HEK293 (cell line): Measurements from ENCODE around the gene HOXD12.

ENCODE experiments used
- CTCF ChIA-PET: fragments of 350-600 bp; formaldehyde crosslinking; extraction: SDS; loops from one replicate; lab custom pipeline; 2021; ENCODE audit warnings: antibody characterized with exemption; lab: Yijun Ruan, JAX
- POLR2A ChIA-PET: fragments of 300-600 bp; formaldehyde crosslinking; extraction: SDS; loops from one replicate; lab custom pipeline; 2020; ENCODE audit warnings: antibody characterized with exemption, inconsistent platforms; lab: Yijun Ruan, JAX
- H3K27ac ChIP-seq: fragments of 200-500 bp; sonication (Bioruptor generic); 2 replicates; pipeline ENCODE4 v1.5.1; 2014; ENCODE audit warnings: low read depth, low read length, control low read depth, inconsistent platforms; ENCODE audit errors: extremely low read depth
- H3K36me3 ChIP-seq, 2 experiments: fragments of 200-500 bp in 1 of 2; sonication (Bioruptor generic) in 1 of 2; 1 replicate in 1 of 2; 2 replicates in 1 of 2; pipeline ENCODE4 v1.5.1; 2014 to 2017; ENCODE audit warnings: inconsistent platforms in 2 of 2, low read length in 2 of 2; ENCODE audit not compliant: control insufficient read depth in 2 of 2, insufficient read depth in 1 of 2
- H3K4me1 ChIP-seq: fragments of 200-500 bp; sonication (Bioruptor generic); 2 replicates; pipeline ENCODE4 v1.5.1; 2014; ENCODE audit warnings: mild to moderate bottlenecking, low read length, inconsistent platforms; ENCODE audit not compliant: control insufficient read depth, insufficient read depth
- H3K4me3 ChIP-seq: 2 replicates; pipeline ENCODE4 v1.5.1; 2011; ENCODE audit warnings: low read depth, mild to moderate bottlenecking, control low read depth, low read length, moderate library complexity
- H3K9me3 ChIP-seq: fragments of 200-500 bp; sonication (Bioruptor generic); 2 replicates; pipeline ENCODE4 v1.5.1; 2014; ENCODE audit warnings: low read depth, low read length, inconsistent platforms; ENCODE audit not compliant: control insufficient read depth, insufficient read depth
- BCL11B ChIP-seq: fragments of 450-650 bp; formaldehyde crosslinking; IDR thresholded peaks from 2 replicates; pipeline ENCODE4 v1.5.1; 2016; ENCODE audit warnings: low read depth, missing biosample characterization, missing genetic modification characterization
- HOXA7 ChIP-seq: sonication (generic); formaldehyde crosslinking; IDR thresholded peaks from 2 replicates; pipeline ENCODE4 v1.8.1; 2022; ENCODE audit warnings: missing genetic modification reagents, borderline replicate concordance
- IKZF3 ChIP-seq: fragments of 450-650 bp; IDR thresholded peaks from 2 replicates; pipeline ENCODE4 v1.5.0; 2018; ENCODE audit warnings: missing biosample characterization, mild to moderate bottlenecking, missing genetic modification characterization, moderate library complexity
- KLF8 ChIP-seq: fragments of 450-650 bp; formaldehyde crosslinking; IDR thresholded peaks from 2 replicates; pipeline ENCODE4 v1.5.1; 2016; ENCODE audit warnings: missing biosample characterization, missing genetic modification characterization
- OSR2 ChIP-seq: fragments of 450-650 bp; formaldehyde crosslinking; IDR thresholded peaks from 2 replicates; pipeline ENCODE4 v1.5.1; 2016; ENCODE audit warnings: missing biosample characterization, missing genetic modification characterization
- TCF7L2 ChIP-seq: IDR thresholded peaks from 2 replicates; pipeline ENCODE4 v1.6.1; 2011; ENCODE audit warnings: low read depth, mild to moderate bottlenecking, inconsistent platforms, low read length, moderate library complexity, borderline replicate concordance
- ZBTB1 ChIP-seq: fragments of 450-650 bp; formaldehyde crosslinking; IDR thresholded peaks from 2 replicates; pipeline ENCODE4 v1.5.1; 2016; ENCODE audit warnings: missing biosample characterization, missing genetic modification characterization
- ZNF202 ChIP-seq: fragments of 450-650 bp; formaldehyde crosslinking; IDR thresholded peaks from 2 replicates; pipeline ENCODE4 v1.5.1; 2016; ENCODE audit warnings: missing biosample characterization, missing genetic modification characterization, borderline replicate concordance
- ZNF24 ChIP-seq: fragments of 450-650 bp; formaldehyde crosslinking; IDR thresholded peaks from 2 replicates; pipeline ENCODE4 v1.5.1; 2016; ENCODE audit warnings: missing biosample characterization, missing genetic modification characterization
- ZNF335 ChIP-seq: fragments of 450-650 bp; formaldehyde crosslinking; conservative IDR thresholded peaks from 2 replicates; pipeline ENCODE4 v1.5.1; 2016; ENCODE audit warnings: missing biosample characterization, missing genetic modification characterization
- ZNF341 ChIP-seq: fragments of 450-650 bp; formaldehyde crosslinking; IDR thresholded peaks from 2 replicates; pipeline ENCODE4; 2016; ENCODE audit warnings: low read depth, missing biosample characterization, missing genetic modification characterization
- ZNF366 ChIP-seq: fragments of 450-650 bp; formaldehyde crosslinking; conservative IDR thresholded peaks from 2 replicates; pipeline ENCODE4 v1.5.1; 2016; ENCODE audit warnings: missing biosample characterization, missing genetic modification characterization
- ZNF391 ChIP-seq: fragments of 450-650 bp; formaldehyde crosslinking; IDR thresholded peaks from 2 replicates; pipeline ENCODE4 v1.5.1; 2016; ENCODE audit warnings: low read depth, missing biosample characterization, missing genetic modification characterization, borderline replicate concordance
- ZNF394 ChIP-seq: fragments of 450-650 bp; formaldehyde crosslinking; IDR thresholded peaks from 2 replicates; pipeline ENCODE4 v1.5.1; 2016; ENCODE audit warnings: missing biosample characterization, missing genetic modification characterization, mild to moderate bottlenecking, moderate library complexity, borderline replicate concordance
- ZNF426 ChIP-seq: fragments of 450-650 bp; formaldehyde crosslinking; IDR thresholded peaks from 2 replicates; pipeline ENCODE4 v1.5.1; 2017; ENCODE audit warnings: missing biosample characterization, missing genetic modification characterization, mild to moderate bottlenecking, inconsistent platforms, moderate library complexity
- ZNF473 ChIP-seq: fragments of 450-650 bp; formaldehyde crosslinking; IDR thresholded peaks from 2 replicates; pipeline ENCODE4 v1.5.1; 2017; ENCODE audit warnings: missing biosample characterization, missing genetic modification characterization
- ZNF521 ChIP-seq: fragments of 450-650 bp; formaldehyde crosslinking; IDR thresholded peaks from 2 replicates; pipeline ENCODE4 v1.5.1; 2017; ENCODE audit warnings: missing biosample characterization, mild to moderate bottlenecking, missing genetic modification characterization
- ZNF561 ChIP-seq: fragments of 450-650 bp; IDR thresholded peaks from 2 replicates; pipeline ENCODE4 v1.5.1; 2018; ENCODE audit warnings: missing biosample characterization, missing genetic modification characterization, borderline replicate concordance
- ZNF571 ChIP-seq: fragments of 450-650 bp; formaldehyde crosslinking; IDR thresholded peaks from 2 replicates; pipeline ENCODE4 v1.5.0; 2017; ENCODE audit warnings: missing biosample characterization, missing genetic modification characterization
- ZNF600 ChIP-seq: fragments of 450-650 bp; formaldehyde crosslinking; IDR thresholded peaks from 2 replicates; pipeline ENCODE4 v1.5.1; 2016; ENCODE audit warnings: missing biosample characterization, missing genetic modification characterization
- ZNF626 ChIP-seq: fragments of 450-650 bp; sonication (Bioruptor Pico); formaldehyde crosslinking; IDR thresholded peaks from 2 replicates; pipeline ENCODE4 v1.5.1; 2018; ENCODE audit warnings: missing biosample characterization, missing genetic modification characterization, inconsistent platforms
- TF ChIP-seq, protein P1 (sequence below): fragments of 450-650 bp; formaldehyde crosslinking; IDR thresholded peaks from 2 replicates; pipeline ENCODE4 v1.5.1; 2016; ENCODE audit warnings: missing biosample characterization, missing genetic modification characterization
- TF ChIP-seq, protein P2 (sequence below): fragments of 450-650 bp; formaldehyde crosslinking; IDR thresholded peaks from 2 replicates; pipeline ENCODE4 v1.5.1; 2016; ENCODE audit warnings: missing biosample characterization, missing genetic modification characterization
- TF ChIP-seq, protein P3 (sequence below): fragments of 450-650 bp; formaldehyde crosslinking; IDR thresholded peaks from 2 replicates; pipeline ENCODE4 v1.5.1; 2016; ENCODE audit warnings: missing biosample characterization, missing genetic modification characterization, borderline replicate concordance
- TF ChIP-seq, protein P4 (sequence below): fragments of 450-650 bp; formaldehyde crosslinking; IDR thresholded peaks from 2 replicates; pipeline ENCODE4 v1.5.1; 2016; ENCODE audit warnings: missing biosample characterization, missing genetic modification characterization
- TF ChIP-seq, protein P5 (sequence below): fragments of 450-650 bp; IDR thresholded peaks from 2 replicates; pipeline ENCODE4 v1.5.1; 2018; ENCODE audit warnings: missing biosample characterization, missing genetic modification characterization

HOXD12 gene

DNA sequence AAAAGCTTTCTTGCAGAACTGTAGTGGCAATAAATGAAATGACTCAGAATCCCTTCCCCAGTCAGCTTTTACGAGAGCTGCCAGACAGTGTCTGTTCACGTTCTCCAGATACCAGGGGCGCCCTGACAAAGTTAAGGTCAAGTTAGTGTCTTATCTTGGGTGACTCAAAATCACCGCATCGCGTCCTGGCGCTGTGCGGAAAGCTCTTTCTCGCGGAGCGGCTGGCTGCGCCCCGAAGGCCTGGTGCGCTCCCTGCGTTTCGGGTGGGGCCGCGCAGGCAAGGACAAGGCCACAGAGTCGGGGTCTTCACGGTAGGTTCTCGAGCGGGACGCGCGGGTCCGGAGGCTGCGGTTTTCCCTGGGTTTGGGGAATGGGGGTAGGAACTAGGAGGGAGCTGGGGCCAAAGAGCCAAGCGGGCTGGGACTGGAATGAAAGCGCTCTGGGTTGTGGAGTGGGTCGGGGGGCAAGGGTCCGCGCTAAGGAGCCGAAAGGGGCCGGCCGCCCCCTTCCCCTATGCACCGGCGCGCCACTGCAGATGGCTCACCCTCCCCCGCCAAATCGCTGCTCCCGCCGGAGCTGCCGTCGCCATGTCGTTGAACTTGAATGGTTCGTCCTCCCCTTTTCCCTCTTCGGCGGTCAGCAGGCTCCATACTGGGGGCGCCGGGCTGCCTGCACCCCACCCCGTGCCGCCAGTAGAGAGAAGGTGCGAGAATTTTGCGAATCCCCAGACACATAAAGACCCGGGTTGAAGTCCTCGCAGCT is 4.9 kb downstream of the HOXD12 start:
- Histone ChIP-seq H3K36me3 (peaks cover 0 to 8% of the 10 kb centered on the region in 2 experiments; a peak in 2 of 3 replicates), H3K4me3 (peak overlapping the region; percentile 74), H3K4me1 (peaks cover 4% of the 10 kb centered on the region), H3K27ac (peak overlapping the region; percentile 100), H3K9me3 (no peaks in the 10 kb centered on the region)
- CTCF ChIA-PET = interaction anchor here (0.6 to 2.2 kb wide), 8 partner anchors 15 to 1410 kb away, joined by 3 to 4 read pairs (median 4); no protein-coding TSS in a partner anchor
- POLR2A ChIA-PET = interaction anchor here (0.8 to 4.2 kb wide), 11 partner anchors 9 to 741 kb away, joined by 3 to 75 read pairs (median 5); partner anchors contain the start of genes HOXD13, HOXD8 and LNPK
- TF ChIP-seq ZNF561 (tag by site-specific recombination) (peak; percentile 66), ZNF473 (tag by site-specific recombination) (no peak), ZNF341 (tag by site-specific recombination) (no peak), ZNF366 (tag by site-specific recombination) (no peak), ZNF600 (tag by site-specific recombination) (no peak; the same call in 1 of the 2 replicates), ZNF335 (tag by site-specific recombination) (peak; percentile 86), BCL11B (tag by site-specific recombination) (no peak), IKZF3 (tag by site-specific recombination) (peak; percentile 42; the same call in 1 of the 2 replicates), ZNF521 (tag by site-specific recombination) (no peak), ZBTB1 (tag by site-specific recombination) (no peak), ZNF24 (tag by site-specific recombination) (no peak), OSR2 (tag by site-specific recombination) (no peak), ZNF391 (tag by site-specific recombination) (no peak), ZNF571 (tag by site-specific recombination) (no peak), KLF8 (tag by site-specific recombination) (no peak; the same call in none of the 2 replicates), TCF7L2 (no peak; the same call in 1 of the 2 replicates), HOXA7 (CRISPR knock-in tag) (no peak), ZNF394 (tag by site-specific recombination) (no peak; the same call in none of the 2 replicates), ZNF626 (tag by site-specific recombination) (no peak), ZNF202 (tag by site-specific recombination) (no peak), ZNF426 (tag by site-specific recombination) (no peak)
- TF ChIP-seq, protein P1, sequence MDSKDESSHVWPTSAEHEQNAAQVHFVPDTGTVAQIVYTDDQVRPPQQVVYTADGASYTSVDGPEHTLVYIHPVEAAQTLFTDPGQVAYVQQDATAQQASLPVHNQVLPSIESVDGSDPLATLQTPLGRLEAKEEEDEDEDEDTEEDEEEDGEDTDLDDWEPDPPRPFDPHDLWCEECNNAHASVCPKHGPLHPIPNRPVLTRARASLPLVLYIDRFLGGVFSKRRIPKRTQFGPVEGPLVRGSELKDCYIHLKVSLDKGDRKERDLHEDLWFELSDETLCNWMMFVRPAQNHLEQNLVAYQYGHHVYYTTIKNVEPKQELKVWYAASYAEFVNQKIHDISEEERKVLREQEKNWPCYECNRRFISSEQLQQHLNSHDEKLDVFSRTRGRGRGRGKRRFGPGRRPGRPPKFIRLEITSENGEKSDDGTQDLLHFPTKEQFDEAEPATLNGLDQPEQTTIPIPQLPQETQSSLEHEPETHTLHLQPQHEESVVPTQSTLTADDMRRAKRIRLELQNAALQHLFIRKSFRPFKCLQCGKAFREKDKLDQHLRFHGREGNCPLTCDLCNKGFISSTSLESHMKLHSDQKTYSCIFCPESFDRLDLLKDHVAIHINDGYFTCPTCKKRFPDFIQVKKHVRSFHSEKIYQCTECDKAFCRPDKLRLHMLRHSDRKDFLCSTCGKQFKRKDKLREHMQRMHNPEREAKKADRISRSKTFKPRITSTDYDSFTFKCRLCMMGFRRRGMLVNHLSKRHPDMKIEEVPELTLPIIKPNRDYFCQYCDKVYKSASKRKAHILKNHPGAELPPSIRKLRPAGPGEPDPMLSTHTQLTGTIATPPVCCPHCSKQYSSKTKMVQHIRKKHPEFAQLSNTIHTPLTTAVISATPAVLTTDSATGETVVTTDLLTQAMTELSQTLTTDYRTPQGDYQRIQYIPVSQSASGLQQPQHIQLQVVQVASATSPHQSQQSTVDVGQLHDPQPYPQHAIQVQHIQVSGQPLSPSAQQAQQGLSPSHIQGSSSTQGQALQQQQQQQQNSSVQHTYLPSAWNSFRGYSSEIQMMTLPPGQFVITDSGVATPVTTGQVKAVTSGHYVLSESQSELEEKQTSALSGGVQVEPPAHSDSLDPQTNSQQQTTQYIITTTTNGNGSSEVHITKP (tag by site-specific recombination) = peak; percentile 42
- TF ChIP-seq, protein P2, sequence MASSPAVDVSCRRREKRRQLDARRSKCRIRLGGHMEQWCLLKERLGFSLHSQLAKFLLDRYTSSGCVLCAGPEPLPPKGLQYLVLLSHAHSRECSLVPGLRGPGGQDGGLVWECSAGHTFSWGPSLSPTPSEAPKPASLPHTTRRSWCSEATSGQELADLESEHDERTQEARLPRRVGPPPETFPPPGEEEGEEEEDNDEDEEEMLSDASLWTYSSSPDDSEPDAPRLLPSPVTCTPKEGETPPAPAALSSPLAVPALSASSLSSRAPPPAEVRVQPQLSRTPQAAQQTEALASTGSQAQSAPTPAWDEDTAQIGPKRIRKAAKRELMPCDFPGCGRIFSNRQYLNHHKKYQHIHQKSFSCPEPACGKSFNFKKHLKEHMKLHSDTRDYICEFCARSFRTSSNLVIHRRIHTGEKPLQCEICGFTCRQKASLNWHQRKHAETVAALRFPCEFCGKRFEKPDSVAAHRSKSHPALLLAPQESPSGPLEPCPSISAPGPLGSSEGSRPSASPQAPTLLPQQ = peak; percentile 46; the same call in 1 of the 2 replicates
- TF ChIP-seq, protein P3, sequence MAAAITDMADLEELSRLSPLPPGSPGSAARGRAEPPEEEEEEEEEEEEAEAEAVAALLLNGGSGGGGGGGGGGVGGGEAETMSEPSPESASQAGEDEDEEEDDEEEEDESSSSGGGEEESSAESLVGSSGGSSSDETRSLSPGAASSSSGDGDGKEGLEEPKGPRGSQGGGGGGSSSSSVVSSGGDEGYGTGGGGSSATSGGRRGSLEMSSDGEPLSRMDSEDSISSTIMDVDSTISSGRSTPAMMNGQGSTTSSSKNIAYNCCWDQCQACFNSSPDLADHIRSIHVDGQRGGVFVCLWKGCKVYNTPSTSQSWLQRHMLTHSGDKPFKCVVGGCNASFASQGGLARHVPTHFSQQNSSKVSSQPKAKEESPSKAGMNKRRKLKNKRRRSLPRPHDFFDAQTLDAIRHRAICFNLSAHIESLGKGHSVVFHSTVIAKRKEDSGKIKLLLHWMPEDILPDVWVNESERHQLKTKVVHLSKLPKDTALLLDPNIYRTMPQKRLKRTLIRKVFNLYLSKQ = no peak
- TF ChIP-seq, protein P4, sequence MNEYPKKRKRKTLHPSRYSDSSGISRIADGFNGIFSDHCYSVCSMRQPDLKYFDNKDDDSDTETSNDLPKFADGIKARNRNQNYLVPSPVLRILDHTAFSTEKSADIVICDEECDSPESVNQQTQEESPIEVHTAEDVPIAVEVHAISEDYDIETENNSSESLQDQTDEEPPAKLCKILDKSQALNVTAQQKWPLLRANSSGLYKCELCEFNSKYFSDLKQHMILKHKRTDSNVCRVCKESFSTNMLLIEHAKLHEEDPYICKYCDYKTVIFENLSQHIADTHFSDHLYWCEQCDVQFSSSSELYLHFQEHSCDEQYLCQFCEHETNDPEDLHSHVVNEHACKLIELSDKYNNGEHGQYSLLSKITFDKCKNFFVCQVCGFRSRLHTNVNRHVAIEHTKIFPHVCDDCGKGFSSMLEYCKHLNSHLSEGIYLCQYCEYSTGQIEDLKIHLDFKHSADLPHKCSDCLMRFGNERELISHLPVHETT (tag by site-specific recombination) = no peak
- TF ChIP-seq, protein P5, sequence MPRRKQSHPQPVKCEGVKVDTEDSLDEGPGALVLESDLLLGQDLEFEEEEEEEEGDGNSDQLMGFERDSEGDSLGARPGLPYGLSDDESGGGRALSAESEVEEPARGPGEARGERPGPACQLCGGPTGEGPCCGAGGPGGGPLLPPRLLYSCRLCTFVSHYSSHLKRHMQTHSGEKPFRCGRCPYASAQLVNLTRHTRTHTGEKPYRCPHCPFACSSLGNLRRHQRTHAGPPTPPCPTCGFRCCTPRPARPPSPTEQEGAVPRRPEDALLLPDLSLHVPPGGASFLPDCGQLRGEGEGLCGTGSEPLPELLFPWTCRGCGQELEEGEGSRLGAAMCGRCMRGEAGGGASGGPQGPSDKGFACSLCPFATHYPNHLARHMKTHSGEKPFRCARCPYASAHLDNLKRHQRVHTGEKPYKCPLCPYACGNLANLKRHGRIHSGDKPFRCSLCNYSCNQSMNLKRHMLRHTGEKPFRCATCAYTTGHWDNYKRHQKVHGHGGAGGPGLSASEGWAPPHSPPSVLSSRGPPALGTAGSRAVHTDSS (tag by site-specific recombination) = no peak
